Measurements from ENCODE around the gene ARHGDIA.

- TF ChIP-seq E2F4 (CRISPR knock-in tag; IDR thresholded peaks at IDR 0.05; ENCODE audit: borderline replicate concordance, low read depth): no peak
- no peak for TF ChIP-seq MAX (CRISPR knock-in tag; IDR thresholded peaks at IDR 0.05)
- no peak for TF ChIP-seq USF2 (CRISPR knock-in tag; IDR thresholded peaks at IDR 0.05)
- no peak for TF ChIP-seq NR3C1 (CRISPR knock-in tag; conservative IDR thresholded peaks at IDR 0.05; ENCODE audit: low read depth)
- no peak for TF ChIP-seq CTCF (IDR thresholded peaks at IDR 0.05)
- TF ChIP-seq TCF7 (CRISPR knock-in tag; IDR thresholded peaks at IDR 0.05; ENCODE audit: low read depth): no peak
These were observed 33.5 kb downstream of the ARHGDIA start for GRCh38 chr17:81837641-81838040.
